Adrenal gland (tissue), 5 donors: ENCODE data around the gene MRPL3.

Experiments
- CTCF ChIP-seq, 6 experiments: fragments of 450-650 bp in 4 of 6; fragments of 200-600 bp in 2 of 6; sonication (generic) in 1 of 6; IDR thresholded peaks; 1 replicate in 5 of 6; 2 replicates in 1 of 6; pipeline versions ENCODE4 v1.5.1 to v1.8.0; 2016 to 2021; ENCODE audit warnings: antibody characterized with exemption in 6 of 6, mild to moderate bottlenecking in 2 of 6, moderate library complexity in 1 of 6
- POLR2A ChIP-seq, 2 donors: fragments of 450-650 bp; IDR thresholded peaks; one replicate each; pipeline ENCODE4 v1.6.1; 2017; ENCODE audit warnings: antibody characterized with exemption in 2 of 2, mild to moderate bottlenecking in 2 of 2, moderate library complexity in 1 of 2
- donor health status: DM: no; HTN: no; CAD: no.

GRCh38 chr3:131549340-131549739 is 46.6 kb upstream of the MRPL3 start:
- peak in 4 of 6 experiments; percentile 6 to 32 (median 18) for TF ChIP-seq CTCF (IDR thresholded peaks at IDR 0.05)
- TF ChIP-seq POLR2A (IDR thresholded peaks at IDR 0.05): no peak
